Astrocyte (in vitro differentiated cells and primary cell): ENCODE data around the gene PHF8.

Experiments
- EZH2 ChIP-seq: IDR thresholded peaks from 2 replicates; pipeline ENCODE4 v1.6.1; 2012; ENCODE audit warnings: mild to moderate bottlenecking, low read length, inconsistent platforms; ENCODE audit not compliant: insufficient read depth
- TF ChIP-seq, protein P1 (sequence below): IDR thresholded peaks from 2 replicates; pipeline ENCODE4 v1.5.1; 2011; ENCODE audit warnings: low read depth, mild to moderate bottlenecking, inconsistent platforms, low read length, moderate library complexity; ENCODE audit not compliant: insufficient read depth

DNA sequence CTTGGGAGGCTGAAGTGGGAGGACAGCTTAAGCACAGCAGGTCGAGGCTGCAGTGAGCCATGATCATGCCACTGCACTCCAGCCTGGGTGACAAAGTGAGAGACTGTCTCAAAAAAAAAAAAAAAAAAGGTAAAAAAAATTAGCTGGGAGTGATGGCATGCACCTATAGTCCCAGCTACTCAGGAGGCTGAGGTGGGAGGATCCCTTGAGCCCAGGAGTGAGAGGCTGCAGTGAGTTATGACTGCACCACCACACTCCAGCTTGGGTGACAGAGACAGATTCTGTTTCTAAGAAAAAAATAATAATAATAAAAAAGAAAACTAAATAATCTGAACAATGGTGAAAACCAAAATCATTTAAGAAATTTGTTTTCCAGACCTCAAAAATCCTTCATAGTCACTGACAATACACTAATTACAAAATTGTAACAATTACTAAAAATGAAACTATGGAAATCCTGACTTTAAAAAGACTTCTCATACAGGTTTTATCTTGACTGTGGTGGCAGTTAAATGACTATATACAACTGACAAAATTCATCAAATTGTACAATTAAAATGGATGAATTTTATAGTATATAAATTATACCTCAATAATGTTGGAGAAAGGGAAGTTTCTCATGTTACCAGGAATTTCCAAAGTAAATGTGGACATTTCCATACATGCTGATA lies 31.3 kb downstream of the PHF8 start:
- TF ChIP-seq, protein P1, sequence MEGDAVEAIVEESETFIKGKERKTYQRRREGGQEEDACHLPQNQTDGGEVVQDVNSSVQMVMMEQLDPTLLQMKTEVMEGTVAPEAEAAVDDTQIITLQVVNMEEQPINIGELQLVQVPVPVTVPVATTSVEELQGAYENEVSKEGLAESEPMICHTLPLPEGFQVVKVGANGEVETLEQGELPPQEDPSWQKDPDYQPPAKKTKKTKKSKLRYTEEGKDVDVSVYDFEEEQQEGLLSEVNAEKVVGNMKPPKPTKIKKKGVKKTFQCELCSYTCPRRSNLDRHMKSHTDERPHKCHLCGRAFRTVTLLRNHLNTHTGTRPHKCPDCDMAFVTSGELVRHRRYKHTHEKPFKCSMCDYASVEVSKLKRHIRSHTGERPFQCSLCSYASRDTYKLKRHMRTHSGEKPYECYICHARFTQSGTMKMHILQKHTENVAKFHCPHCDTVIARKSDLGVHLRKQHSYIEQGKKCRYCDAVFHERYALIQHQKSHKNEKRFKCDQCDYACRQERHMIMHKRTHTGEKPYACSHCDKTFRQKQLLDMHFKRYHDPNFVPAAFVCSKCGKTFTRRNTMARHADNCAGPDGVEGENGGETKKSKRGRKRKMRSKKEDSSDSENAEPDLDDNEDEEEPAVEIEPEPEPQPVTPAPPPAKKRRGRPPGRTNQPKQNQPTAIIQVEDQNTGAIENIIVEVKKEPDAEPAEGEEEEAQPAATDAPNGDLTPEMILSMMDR, result no peak
- TF ChIP-seq EZH2, result no peak
